HG03135 (cell line): ENCODE results near the gene PLEK2.

Experiments used
- ATAC-seq: cut with Tn5 transposase; IDR thresholded peaks from one replicate; pipeline ENCODE4 v1.9.1; 2021; ENCODE audit warnings: mild to moderate bottlenecking, moderate library complexity; ENCODE audit not compliant: unreplicated experiment

The PLEK2 gene

GRCh38 chr14:67405771-67406170 is 6.2 kb downstream of the PLEK2 start:
- ATAC-seq = no peak

GRCh38 chr14:67400434-67400833 is 11.5 kb downstream of the PLEK2 start:
- no peak for ATAC-seq

DNA sequence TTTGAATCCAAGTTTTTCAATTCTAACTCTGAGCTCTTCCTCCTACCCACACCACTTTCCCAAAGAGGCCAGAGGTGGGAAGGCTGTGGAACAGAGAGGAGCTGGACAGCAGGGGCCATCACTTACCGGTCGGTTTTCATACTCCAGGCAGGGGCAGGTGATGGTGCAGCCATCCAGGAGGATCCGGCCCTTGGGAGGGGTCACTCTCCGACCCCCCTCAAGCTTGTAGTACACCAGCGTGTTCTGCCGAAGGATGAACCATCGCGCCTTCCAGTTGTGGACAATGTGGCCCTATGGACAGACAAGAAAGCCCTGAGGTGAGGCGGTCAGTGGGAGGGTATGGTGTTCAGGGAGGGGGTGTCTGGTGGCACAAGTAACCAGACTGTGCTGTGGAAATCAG is 14.4 kb downstream of the PLEK2 start:
- no peak for ATAC-seq

DNA sequence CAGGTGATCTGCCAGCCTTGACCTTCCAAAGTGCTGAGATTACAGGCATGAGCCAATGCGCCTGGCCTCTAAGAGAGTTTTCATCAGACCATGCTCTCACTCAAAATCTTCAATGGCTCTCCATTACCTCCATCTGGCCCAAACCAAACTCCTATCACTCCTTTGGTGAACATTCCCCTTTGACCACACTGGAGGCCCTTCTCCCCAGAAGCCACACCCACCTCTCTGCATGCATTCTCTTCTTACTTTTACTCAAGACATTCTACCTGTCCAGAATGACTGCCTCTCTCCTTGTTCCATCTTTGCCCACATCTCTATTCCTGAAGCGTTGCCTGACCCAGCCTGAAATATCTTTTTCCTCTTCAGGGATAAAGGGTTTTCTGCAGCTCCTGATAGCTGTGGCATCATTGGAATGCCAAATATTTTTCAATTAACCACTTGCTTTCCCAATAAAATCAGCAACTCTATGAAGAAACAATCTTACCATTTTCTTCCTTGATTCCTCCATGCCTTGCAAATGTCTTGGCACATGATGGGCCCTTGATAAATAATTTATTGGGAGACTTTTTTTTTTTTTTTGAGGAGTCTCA is 15.5 kb downstream of the PLEK2 start:
- ATAC-seq = no peak

DNA sequence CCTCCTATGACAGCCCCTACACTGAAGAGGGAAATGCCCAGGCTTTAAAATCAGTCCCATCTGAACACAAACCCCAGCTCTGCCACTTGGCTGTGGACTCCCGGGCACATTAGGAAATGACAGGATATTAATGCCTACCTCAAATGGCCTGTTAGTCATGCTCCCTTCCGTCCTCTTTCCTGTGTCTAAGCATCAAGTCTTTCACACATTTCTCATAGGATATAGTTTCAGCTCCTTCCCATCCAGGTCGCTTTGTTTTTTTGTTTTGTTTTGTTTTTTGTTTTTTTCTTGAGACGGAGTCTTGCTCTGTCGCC is 16.1 kb downstream of the PLEK2 start:
- ATAC-seq = no peak

DNA sequence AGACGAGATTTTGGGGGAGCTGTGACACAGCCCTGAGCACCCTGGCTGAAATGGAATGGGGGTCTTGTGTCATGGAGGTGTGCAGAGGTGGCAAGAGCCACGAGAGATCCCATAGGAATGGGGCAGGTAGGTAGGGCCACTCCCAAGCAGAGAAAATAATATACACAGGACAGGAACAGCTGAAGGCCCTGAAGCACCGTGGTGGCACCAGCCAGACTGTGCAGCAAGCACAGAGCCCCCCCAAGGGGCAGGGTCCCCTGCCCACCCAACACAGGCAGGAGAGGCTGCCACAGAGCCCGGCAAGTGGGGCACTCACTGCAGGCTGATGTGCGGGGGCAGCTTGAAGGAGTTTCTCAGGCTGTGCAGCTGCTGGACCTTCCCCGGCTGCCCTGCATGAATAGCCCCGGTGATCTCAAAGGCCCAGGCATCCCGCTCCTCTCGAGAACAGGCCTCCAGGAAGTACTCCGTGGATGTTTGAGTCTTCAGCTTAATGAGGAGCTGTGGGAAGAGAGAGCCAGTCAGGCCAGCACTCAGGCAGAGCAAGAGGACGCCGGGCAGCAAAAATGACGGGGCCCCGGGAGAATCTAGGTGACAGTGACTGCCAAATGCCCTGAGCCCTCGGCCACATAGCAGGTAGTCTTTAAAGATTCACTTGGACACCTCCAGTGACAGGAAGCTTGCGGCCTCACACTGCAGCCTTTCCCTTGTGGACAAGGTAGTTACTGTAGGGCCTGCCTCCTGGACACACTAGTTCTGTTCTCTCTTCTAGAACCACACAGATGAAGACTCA is 16.7 kb downstream of the PLEK2 start:
- no peak for ATAC-seq

GRCh38 chr14:67393689-67394088 is 18.3 kb downstream of the PLEK2 start:
- no peak for ATAC-seq

DNA sequence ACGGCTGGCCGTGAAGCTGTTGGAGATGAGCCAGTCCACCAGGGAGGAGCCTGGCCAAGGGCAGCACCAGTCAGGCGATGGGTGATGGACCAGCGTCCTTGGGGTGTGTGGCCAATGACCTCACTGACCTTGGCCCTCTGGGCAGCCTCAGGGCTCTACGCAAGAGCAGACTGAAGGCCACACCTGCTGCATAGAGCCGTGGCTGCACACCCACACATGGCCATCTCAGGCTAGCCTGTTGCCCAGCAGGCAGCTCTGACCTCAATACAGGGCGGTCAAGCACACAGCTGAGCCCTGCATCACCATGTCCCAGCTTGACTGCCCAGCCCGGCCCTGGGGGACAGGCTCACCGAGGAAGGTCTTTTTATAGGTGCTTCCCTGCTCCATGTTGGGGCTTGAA is 19.2 kb downstream of the PLEK2 start:
- ATAC-seq = no peak

- no peak for ATAC-seq
Measured at GRCh38 chr14:67392123-67392522, 19.8 kb downstream of the PLEK2 start.

DNA sequence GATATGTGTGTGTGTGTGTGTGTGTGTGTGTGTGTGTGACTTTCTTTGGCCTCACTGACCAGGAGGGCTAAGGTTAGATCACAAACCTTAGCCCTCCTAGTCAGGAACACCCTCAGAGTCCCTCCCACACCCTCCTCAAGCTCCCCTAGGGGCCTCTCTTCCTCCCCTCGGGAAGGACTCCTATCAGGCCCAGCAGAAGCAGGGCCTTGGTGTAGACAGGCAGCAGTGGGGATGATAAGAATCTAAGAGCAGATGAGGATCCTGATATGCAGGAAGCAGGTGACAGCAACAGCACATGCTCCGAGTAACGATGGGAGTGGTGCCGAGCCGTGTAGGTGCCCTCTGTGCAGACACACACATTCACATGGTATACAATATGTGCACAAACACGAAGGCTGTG is 20.7 kb downstream of the PLEK2 start:
- ATAC-seq = no peak

DNA sequence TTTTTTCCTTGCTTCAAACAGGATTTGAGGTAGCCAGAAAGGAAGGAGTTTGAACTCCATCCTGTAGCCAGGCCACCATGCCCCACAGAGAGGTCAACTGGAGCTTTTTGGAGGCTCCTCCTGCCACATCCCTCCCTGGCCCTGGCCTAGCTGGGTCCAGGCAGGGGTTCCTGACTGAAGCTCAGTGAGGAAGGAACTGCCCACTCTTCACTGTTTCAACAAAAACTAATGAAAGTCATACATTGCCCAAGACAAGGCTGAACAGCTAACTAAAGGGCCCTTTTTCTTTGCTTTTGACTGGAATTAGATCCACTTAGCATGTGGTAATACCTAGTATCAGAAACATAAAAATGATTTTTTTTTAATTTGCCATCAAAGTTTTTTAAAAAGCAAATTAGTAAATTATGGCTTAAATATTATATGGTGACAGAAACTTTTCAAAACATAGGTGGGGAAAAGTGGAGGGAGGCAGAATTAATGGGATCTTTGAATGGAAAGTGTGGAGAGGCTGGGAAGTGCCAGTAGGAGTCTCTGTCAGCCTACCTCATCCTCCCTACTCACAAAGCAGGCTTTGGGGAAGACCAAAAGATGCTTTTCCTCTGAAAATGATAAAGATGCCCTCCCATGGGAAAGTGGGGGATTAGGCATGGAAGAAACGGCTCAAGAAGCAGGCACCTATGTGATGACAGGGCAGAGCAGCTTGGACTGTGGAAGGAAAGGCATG is 22.0 kb downstream of the PLEK2 start:
- no peak for ATAC-seq

- no peak for ATAC-seq
Measured at GRCh38 chr14:67389275-67389674, 22.7 kb downstream of the PLEK2 start.

GRCh38 chr14:67387195-67387594 is 24.8 kb downstream of the PLEK2 start:
- no peak for ATAC-seq

DNA sequence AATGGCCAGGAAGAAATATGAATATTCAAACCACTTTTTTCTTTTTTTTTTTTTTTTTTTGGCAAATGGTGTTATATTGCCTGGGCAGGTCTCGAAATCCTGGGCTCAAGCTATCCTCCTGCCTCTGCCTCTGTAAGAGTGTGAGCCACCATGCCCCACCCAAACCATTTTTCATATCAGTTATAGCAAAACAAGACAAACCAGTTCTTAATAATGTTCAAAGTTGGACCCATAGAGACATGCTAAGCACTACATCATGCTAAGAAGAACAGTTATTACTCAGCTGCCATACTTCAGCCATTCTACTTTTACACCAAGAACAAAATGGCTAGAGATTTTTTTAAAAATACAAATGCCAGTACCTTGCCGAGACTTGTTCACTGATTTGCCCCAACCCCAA is 26.3 kb downstream of the PLEK2 start:
- no peak for ATAC-seq

DNA sequence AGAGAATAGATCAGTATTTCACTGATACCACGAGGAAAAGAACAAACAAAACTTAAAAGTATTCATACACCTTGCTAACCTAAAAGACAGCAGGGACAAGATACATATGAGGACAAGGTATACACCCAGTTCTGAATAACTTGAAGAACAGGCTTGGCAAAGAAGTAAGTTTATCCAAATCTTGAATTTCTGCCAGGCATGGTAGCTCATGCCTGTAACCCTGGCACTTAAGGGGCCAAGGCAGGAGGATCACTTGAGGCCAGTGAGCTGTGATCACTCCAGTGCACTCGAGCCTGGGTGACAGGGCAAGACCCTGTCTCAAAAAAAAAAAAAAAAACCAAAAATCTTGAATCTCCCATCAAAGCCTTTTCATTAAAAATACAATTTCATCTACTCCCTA is 26.8 kb downstream of the PLEK2 start:
- no peak for ATAC-seq

DNA sequence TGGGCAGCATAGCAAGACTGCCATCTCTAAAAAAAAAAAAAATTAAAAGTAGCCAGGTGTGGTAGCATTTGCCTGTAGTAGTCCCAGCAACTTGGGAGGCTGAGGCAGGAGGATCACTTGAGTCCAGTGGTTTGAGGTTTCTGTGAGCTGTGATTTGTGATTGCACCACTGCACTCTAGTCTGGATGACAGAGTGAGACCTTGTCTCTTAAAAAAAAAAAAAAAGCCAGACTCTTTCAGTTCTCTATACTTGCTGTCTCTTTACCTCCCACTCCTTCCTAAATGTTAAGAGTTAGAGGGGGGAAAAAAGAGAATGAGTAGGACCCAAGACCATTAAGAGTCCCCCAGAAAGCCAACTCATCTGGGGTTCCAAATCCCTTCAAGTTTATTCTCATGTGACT is 34.0 kb downstream of the PLEK2 start:
- no peak for ATAC-seq

DNA sequence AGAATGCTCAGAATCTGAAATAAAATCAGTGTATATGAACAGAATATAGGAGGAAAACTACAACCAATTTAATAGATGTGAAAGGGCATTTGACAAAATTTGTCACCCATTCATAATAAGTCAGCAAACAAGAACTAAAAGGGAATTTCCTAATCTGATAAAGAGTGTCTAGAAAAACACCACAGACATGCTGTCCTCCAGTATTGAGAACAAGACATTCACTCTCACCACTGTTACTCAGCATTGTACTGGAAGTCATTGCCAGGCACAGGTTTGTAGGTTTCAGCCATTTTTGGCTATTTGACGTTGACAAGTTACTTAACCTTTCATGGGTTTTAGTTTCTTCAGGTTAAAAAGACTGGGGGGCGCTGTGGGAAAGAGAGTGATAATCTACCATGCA is 38.6 kb downstream of the PLEK2 start:
- ATAC-seq = no peak

GRCh38 chr14:67372833-67373232 is 39.1 kb downstream of the PLEK2 start:
- no peak for ATAC-seq

DNA sequence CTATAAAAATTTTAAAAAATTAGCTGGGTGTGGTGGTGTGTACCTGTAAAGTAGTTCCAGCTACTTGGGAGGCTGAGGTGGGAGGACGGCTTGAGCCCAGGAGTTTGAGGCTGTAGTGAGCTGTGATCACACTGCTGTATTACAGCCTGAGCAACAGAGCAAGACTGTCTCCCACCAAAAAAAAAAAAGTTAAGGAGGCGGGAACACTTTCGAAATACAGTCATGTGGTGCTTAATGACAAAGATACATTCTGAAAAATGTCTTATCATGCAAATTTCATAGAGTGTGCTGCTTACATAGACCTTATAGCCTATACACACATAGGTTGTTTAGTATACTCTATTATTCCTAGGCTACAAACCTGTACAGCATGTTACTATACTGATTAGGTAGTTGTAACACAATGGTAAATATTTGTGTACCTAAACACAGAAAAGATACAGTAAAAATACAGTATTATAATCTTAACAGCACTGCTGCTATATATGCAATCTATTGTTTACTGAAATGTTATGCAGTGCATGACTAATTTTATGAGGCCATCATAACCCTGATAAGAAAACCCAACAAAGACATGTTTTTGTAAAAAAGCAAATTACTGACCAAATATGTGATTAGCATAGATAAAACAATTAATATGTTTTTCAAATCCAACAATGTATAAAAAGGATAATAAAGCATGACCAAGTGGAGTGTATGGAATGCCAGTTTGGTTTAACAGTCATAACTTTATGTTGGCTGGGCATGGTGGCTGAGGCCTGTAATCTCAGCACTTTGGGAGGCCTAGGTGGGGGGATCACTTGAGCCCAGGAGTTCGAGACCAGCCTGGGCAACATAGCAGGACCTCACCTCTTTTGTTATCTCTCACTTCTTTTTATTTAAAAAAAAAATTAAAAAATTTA is 40.5 kb downstream of the PLEK2 start:
- no peak for ATAC-seq

DNA sequence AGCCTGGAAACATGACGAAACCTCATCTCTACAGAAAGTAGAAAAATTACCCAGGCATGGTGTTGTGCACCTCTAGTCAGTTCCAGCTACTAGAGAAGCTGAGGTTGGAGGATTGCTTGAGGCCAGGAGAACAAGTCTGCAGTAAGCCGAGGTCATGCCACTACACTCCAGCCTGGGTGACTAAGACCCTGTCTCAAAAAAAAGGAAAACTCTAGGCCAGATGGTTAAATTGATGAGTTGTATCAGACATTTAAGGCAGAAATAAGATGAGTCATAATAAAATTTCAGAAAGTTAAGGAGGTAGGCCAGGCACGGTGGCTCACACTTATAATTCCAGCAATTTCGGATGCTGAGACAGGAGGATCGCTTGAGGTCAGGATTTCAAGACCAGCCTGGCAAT is 41.1 kb downstream of the PLEK2 start:
- no peak for ATAC-seq

- ATAC-seq = no peak
Measured at GRCh38 chr14:67365476-67365875, 46.5 kb downstream of the PLEK2 start.
